A549 (cell line): ENCODE results near the gene CHPF. TPM values are rescaled to one million over a fixed set of nuclear protein-coding genes. Genes with fewer than 3 reads are reported as not detected.

Experiments
- ATAC-seq, 2 experiments: fragments of 200-7000 bp in 1 of 2; fragments of >200 bp in 1 of 2; cut with Nextera tagmentation in 1 of 2; cut with Tn5 transposase in 1 of 2; 3 replicates each; pipeline versions ENCODE4 v1.8.0 to v1.9.1; 2018 to 2020; ENCODE audit warnings: mild to moderate bottlenecking in 1 of 2, moderate library complexity in 1 of 2
- CTCF ChIA-PET: fragments of 300-600 bp; sonication (Branson Sonifier 250); formaldehyde crosslinking; extraction: SDS; loops from one replicate; lab custom pipeline; 2021; ENCODE audit warnings: antibody characterized with exemption, inconsistent platforms; lab: Yijun Ruan, JAX
- POLR2A ChIA-PET: fragments of 350-600 bp; formaldehyde crosslinking; extraction: SDS; loops from one replicate; lab custom pipeline; 2021; ENCODE audit warnings: antibody characterized with exemption, inconsistent platforms; lab: Yijun Ruan, JAX
- DNase-seq, 2 experiments: peaks; one replicate each; pipeline versions ENCODE4 v3.0.0 to v3.0.0-alpha.2; 2011 to 2016; ENCODE audit warnings: low read depth in 1 of 2, low spot score in 1 of 2
- FAIRE-seq: peaks from 2 replicates; lab custom pipeline; 2011; peaks lifted over from hg19 to GRCh38; lab: Jason Lieb, UNC
- H3K27ac ChIP-seq, 2 experiments: fragments of >200 bp; sonication (Bioruptor Twin); formaldehyde crosslinking; 3 replicates each; pipeline ENCODE4 v1.5.1; 2016 to 2017
- H3K4me1 ChIP-seq: fragments of >200 bp; sonication (Bioruptor Twin); formaldehyde crosslinking; 3 replicates; pipeline ENCODE4 v1.6.1; 2016
- H3K4me2 ChIP-seq: fragments of >200 bp; sonication (Bioruptor Twin); formaldehyde crosslinking; 3 replicates; pipeline ENCODE4 v1.6.1; 2016
- H3K4me3 ChIP-seq: fragments of >200 bp; sonication (Bioruptor Twin); formaldehyde crosslinking; 3 replicates; pipeline ENCODE4 v1.5.1; 2016
- H3K9me3 ChIP-seq: fragments of >200 bp; sonication (Bioruptor Twin); formaldehyde crosslinking; 3 replicates; pipeline ENCODE4 v1.6.1; 2016
- BHLHE40 ChIP-seq: IDR thresholded peaks from 2 replicates; pipeline ENCODE4 v1.6.1; 2012; ENCODE audit warnings: low read depth, low read length, inconsistent platforms
- CHD4 ChIP-seq: fragments of 200-600 bp; sonication (generic); IDR thresholded peaks from 2 replicates; pipeline ENCODE4 v1.6.1; 2016; ENCODE audit warnings: antibody characterized with exemption, mild to moderate bottlenecking, borderline replicate concordance
- EHF ChIP-seq: fragments of 250-450 bp; sonication (Bioruptor Pico); IDR thresholded peaks from 2 replicates; pipeline ENCODE4 v1.5.0; 2020; ENCODE audit warnings: mild to moderate bottlenecking
- FOSB ChIP-seq: fragments of 250-450 bp; sonication (Bioruptor Pico); IDR thresholded peaks from 2 replicates; pipeline ENCODE4 v1.5.0; 2020; ENCODE audit warnings: mild to moderate bottlenecking, moderate library complexity
- HOXB13 ChIP-seq: fragments of 250-450 bp; sonication (Bioruptor Pico); IDR thresholded peaks from 2 replicates; pipeline ENCODE4 v1.5.0; 2020; ENCODE audit warnings: low read depth, mild to moderate bottlenecking, moderate library complexity
- JUN ChIP-seq, 2 experiments: fragments of >200 bp; sonication (Bioruptor Twin); formaldehyde crosslinking; IDR thresholded peaks; 2 replicates in 1 of 2; 3 replicates in 1 of 2; pipeline ENCODE4 v1.6.1; 2016 to 2017
- JUNB ChIP-seq: fragments of >200 bp; sonication (Bioruptor Twin); formaldehyde crosslinking; IDR thresholded peaks from 2 replicates; pipeline ENCODE4 v1.6.1; 2016
- MAZ ChIP-seq: fragments of 150-350 bp; IDR thresholded peaks from 2 replicates; pipeline ENCODE4 v1.6.1; 2014; ENCODE audit warnings: antibody characterized with exemption, low read depth, low read length, borderline replicate concordance
- NR3C1 ChIP-seq: fragments of >200 bp; sonication (Bioruptor Twin); formaldehyde crosslinking; IDR thresholded peaks from 3 replicates; pipeline ENCODE4 v1.6.1; 2017
- POLR2AphosphoS2 ChIP-seq: conservative IDR thresholded peaks from 2 replicates; pipeline ENCODE4 v1.6.1; 2012; ENCODE audit warnings: low read length, improper control_type of control experiment, inconsistent platforms
- REST ChIP-seq: fragments of 200-600 bp; sonication (generic); IDR thresholded peaks from 2 replicates; pipeline ENCODE4 v1.6.1; 2016; ENCODE audit warnings: antibody characterized with exemption, mild to moderate bottlenecking, moderate library complexity
- RFX5 ChIP-seq: fragments of 450-650 bp; IDR thresholded peaks from 2 replicates; pipeline ENCODE4 v1.7.1; 2014; ENCODE audit warnings: antibody characterized with exemption, mild to moderate bottlenecking, moderate library complexity
- TFCP2L1 ChIP-seq: fragments of 250-450 bp; sonication (Bioruptor Pico); IDR thresholded peaks from 2 replicates; pipeline ENCODE4 v1.5.0; 2021; ENCODE audit warnings: mild to moderate bottlenecking
- ZC3H11A ChIP-seq: fragments of 450-650 bp; IDR thresholded peaks from 2 replicates; pipeline ENCODE4 v1.6.1; 2014; ENCODE audit warnings: antibody characterized with exemption, mild to moderate bottlenecking
- ZNF302 ChIP-seq: fragments of 250-450 bp; sonication (Bioruptor Pico); IDR thresholded peaks from 2 replicates; pipeline ENCODE4 v1.9.0; 2021; ENCODE audit warnings: inconsistent platforms, mild to moderate bottlenecking, moderate library complexity
- ZSCAN20 ChIP-seq: fragments of 250-450 bp; sonication (Bioruptor Pico); IDR thresholded peaks from 2 replicates; pipeline ENCODE4 v1.8.0; 2022; ENCODE audit warnings: mild to moderate bottlenecking, moderate library complexity
- WGBS: methylation state at CpG from one replicate; pipeline ENCODE4 v1.1.6; 2017; ENCODE audit errors: missing lambda C conversion rate; 5-methylcytosine and 5-hydroxymethylcytosine counted together
- polyA plus RNA-seq, 4 experiments: library from polyadenylated mRNA; depleted of rRNA in 3 of 4; stranded (reverse); fragments of >200 nt; fragmentation: RNase III in 1 of 4; extraction: RNeasy Plus Mini Kit Qiagen cat#74134 plus additional on column Dnase treatment in 1 of 4; gene quantifications; 2 replicates in 3 of 4; 3 replicates in 1 of 4; pipeline ENCODE4 v1.2.3, GENCODE V29; 2011 to 2017
- TF ChIP-seq, protein P1 (sequence below): IDR thresholded peaks from 2 replicates; pipeline ENCODE4 v1.6.1; 2012
- TF ChIP-seq, protein P2 (sequence below): fragments of 250-450 bp; sonication (Bioruptor Pico); IDR thresholded peaks from 2 replicates; pipeline ENCODE4 v1.5.0; 2021; ENCODE audit warnings: mild to moderate bottlenecking, moderate library complexity, borderline replicate concordance

The CHPF gene
- polyA plus RNA-seq, 2 of the 4 experiments (the other 2 are of a cell fraction): 9.0 to 14.8 TPM

- WGBS: 32% methylated on average over 16 of the region's 16 CpGs
- ChIA-PET CTCF (interaction anchor here (79.1 to 89.4 kb wide), 2 partner anchors 6 to 43 kb away, joined by 3291 read pairs; partner anchors contain the start of genes ASIC4, CHPF, GMPPA and SPEG), POLR2A (interaction anchor here (1.8 kb wide), 1 partner anchor 14 kb away, joined by 5 read pairs; the partner anchor contains the start of gene GMPPA)
- Histone ChIP-seq H3K27ac (no peak overlapping the region), H3K4me2 (no peak overlapping the region), H3K4me1 (peaks cover 12% of the 10 kb centered on the region), H3K4me3 (no peak overlapping the region), H3K9me3 (no peaks in the 10 kb centered on the region)
- FAIRE-seq (no peak), DNase-seq (no peak), ATAC-seq (no peak)
- TF ChIP-seq REST: no peak
- TF ChIP-seq NR3C1: no peak
- TF ChIP-seq, protein P1, sequence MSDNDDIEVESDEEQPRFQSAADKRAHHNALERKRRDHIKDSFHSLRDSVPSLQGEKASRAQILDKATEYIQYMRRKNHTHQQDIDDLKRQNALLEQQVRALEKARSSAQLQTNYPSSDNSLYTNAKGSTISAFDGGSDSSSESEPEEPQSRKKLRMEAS: no peak
- TF ChIP-seq FOSB: no peak
- TF ChIP-seq TFCP2L1 (CRISPR knock-in tag): no peak
- no peak for TF ChIP-seq JUNB
- TF ChIP-seq POLR2AphosphoS2: no peak
- no peak for TF ChIP-seq ZC3H11A
- TF ChIP-seq JUN (IDR thresholded peaks at IDR 0.05): no peak
- no peak for TF ChIP-seq EHF (CRISPR knock-in tag)
- no peak for TF ChIP-seq MAZ
Observed at GRCh38 chr2:219512524-219513216, 30.9 kb downstream of the CHPF start.

GRCh38 chr2:219511547-219512325 is 31.9 kb downstream of the CHPF start:
- DNase-seq: no peak
- no peak for FAIRE-seq
- no peak overlapping the region for H3K4me2 ChIP-seq
- H3K27ac ChIP-seq: no peak overlapping the region
- no peak overlapping the region for H3K4me3 ChIP-seq
- 60% methylated on average over 9 of the region's 15 CpGs for WGBS
- TF ChIP-seq RFX5 (no peak), CHD4 (no peak), HOXB13 (CRISPR knock-in tag) (no peak), ZSCAN20 (CRISPR knock-in tag) (no peak), BHLHE40 (no peak), ZNF302 (CRISPR knock-in tag) (no peak)
- TF ChIP-seq, protein P2, sequence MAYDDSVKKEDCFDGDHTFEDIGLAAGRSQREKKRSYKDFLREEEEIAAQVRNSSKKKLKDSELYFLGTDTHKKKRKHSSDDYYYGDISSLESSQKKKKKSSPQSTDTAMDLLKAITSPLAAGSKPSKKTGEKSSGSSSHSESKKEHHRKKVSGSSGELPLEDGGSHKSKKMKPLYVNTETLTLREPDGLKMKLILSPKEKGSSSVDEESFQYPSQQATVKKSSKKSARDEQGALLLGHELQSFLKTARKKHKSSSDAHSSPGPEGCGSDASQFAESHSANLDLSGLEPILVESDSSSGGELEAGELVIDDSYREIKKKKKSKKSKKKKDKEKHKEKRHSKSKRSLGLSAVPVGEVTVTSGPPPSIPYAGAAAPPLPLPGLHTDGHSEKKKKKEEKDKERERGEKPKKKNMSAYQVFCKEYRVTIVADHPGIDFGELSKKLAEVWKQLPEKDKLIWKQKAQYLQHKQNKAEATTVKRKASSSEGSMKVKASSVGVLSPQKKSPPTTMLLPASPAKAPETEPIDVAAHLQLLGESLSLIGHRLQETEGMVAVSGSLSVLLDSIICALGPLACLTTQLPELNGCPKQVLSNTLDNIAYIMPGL (CRISPR knock-in tag): no peak
- no peaks in the 10 kb centered on the region for H3K9me3 ChIP-seq
- ChIA-PET CTCF (interaction anchor here (0.8 to 89.4 kb wide), 4 partner anchors 6 to 453 kb away, joined by 4 to 3291 read pairs (median 1648); partner anchors contain the start of genes ASIC4, CHPF, GMPPA and OBSL1), POLR2A (interaction anchor here (0.7 to 1.8 kb wide), 3 partner anchors 13 to 120 kb away, joined by 3 to 5 read pairs (median 3); partner anchors contain the start of gene GMPPA)
- no peak for ATAC-seq
- peaks cover 12% of the 10 kb centered on the region for H3K4me1 ChIP-seq
